GM23248 (cell line): ENCODE measurements around the gene ERN1. TPM values are rescaled to one million over a fixed set of nuclear protein-coding genes. Genes with fewer than 3 reads are reported as not detected.

Source experiments
- DNase-seq: peaks from one replicate; pipeline ENCODE4 v3.0.0-alpha.2; 2015
- H2AFZ ChIP-seq: fragments of 200-600 bp; sonication (generic); 2 replicates; pipeline ENCODE4 v1.6.1; 2016; ENCODE audit warnings: antibody characterized with exemption
- H3F3A ChIP-seq: fragments of 200-600 bp; sonication (generic); 2 replicates; pipeline ENCODE4 v1.6.1; 2016; ENCODE audit warnings: mild to moderate bottlenecking, antibody characterized with exemption, mixed run types; ENCODE audit not compliant: insufficient read depth
- H3K27ac ChIP-seq: fragments of 200-600 bp; sonication (generic); 2 replicates; pipeline ENCODE4 v1.5.1; 2016; ENCODE audit warnings: mild to moderate bottlenecking
- H3K27me3 ChIP-seq: fragments of 200-600 bp; sonication (generic); replicated peaks from 2 replicates; pipeline ENCODE4 v1.6.1; 2016; ENCODE audit warnings: mild to moderate bottlenecking; ENCODE audit not compliant: insufficient read depth
- H3K36me3 ChIP-seq: fragments of 200-600 bp; sonication (generic); 2 replicates; pipeline ENCODE4 v1.6.1; 2016; ENCODE audit warnings: low read depth, mild to moderate bottlenecking
- H3K4me1 ChIP-seq: fragments of 200-600 bp; sonication (generic); 2 replicates; pipeline ENCODE4 v1.6.1; 2016; ENCODE audit warnings: mild to moderate bottlenecking; ENCODE audit not compliant: insufficient read depth
- H3K4me2 ChIP-seq: fragments of 200-600 bp; sonication (generic); one replicate; pipeline ENCODE4 v1.6.1; 2016; ENCODE audit warnings: mild to moderate bottlenecking; ENCODE audit not compliant: unreplicated experiment
- H3K4me3 ChIP-seq: fragments of 200-600 bp; sonication (generic); 2 replicates; pipeline ENCODE4 v1.5.1; 2016; ENCODE audit warnings: mild to moderate bottlenecking
- H3K79me2 ChIP-seq: fragments of 200-600 bp; sonication (generic); 2 replicates; pipeline ENCODE4 v1.6.1; 2016; ENCODE audit warnings: mild to moderate bottlenecking; ENCODE audit not compliant: insufficient read depth
- H3K9ac ChIP-seq: fragments of 200-600 bp; sonication (generic); 2 replicates; pipeline ENCODE4 v1.6.1; 2016; ENCODE audit warnings: mild to moderate bottlenecking
- H3K9me2 ChIP-seq: fragments of 200-600 bp; sonication (generic); 2 replicates; pipeline ENCODE4 v1.6.1; 2016; ENCODE audit warnings: mixed run types, mild to moderate bottlenecking, moderate library complexity; ENCODE audit not compliant: insufficient read depth
- H3K9me3 ChIP-seq: fragments of 200-600 bp; sonication (generic); one replicate; pipeline ENCODE4 v1.6.1; 2017; ENCODE audit warnings: low read depth
- H4K20me1 ChIP-seq: fragments of 200-600 bp; sonication (generic); 2 replicates; pipeline ENCODE4 v1.6.0; 2016; ENCODE audit not compliant: insufficient read depth
- EZH2 ChIP-seq: fragments of 200-600 bp; sonication (generic); IDR thresholded peaks from 2 replicates; pipeline ENCODE4 v1.6.1; 2018; ENCODE audit warnings: antibody characterized with exemption, mild to moderate bottlenecking; ENCODE audit not compliant: insufficient read depth, poor library complexity, severe bottlenecking
- EZH2phosphoT487 ChIP-seq: fragments of 200-600 bp; sonication (generic); IDR thresholded peaks from 2 replicates; pipeline ENCODE4 v1.6.1; 2018; ENCODE audit warnings: antibody characterized with exemption, moderate library complexity, mild to moderate bottlenecking, low read depth; ENCODE audit not compliant: insufficient read depth
- WGBS, 2 experiments: methylation state at CpG; one replicate each; pipeline ENCODE4 v1.1.6; 2015 to 2017; ENCODE audit warnings: low lambda C conversion rate in 2 of 2, low coverage in 1 of 2; ENCODE audit errors: missing lambda C conversion rate in 2 of 2; 5-methylcytosine and 5-hydroxymethylcytosine counted together
- in situ Hi-C: fragments of 300-500 bp; cut with MboI; formaldehyde crosslinking; loops from 2 replicates; pipeline ENCODE4 v1.15.0; 2020
- polyA plus RNA-seq: library from polyadenylated mRNA; unstranded; fragments of >200 nt; fragmentation: Nextera tagmentation; extraction: Ambion mirVana; gene quantifications from 2 replicates; pipeline ENCODE4 v1.2.1, GENCODE V29; 2016
- total RNA-seq: library from RNA; depleted of rRNA; stranded (reverse); fragments of >200 nt; shearing (Covaris generic); gene quantifications from 2 replicates; pipeline ENCODE4 v1.2.3, GENCODE V29; 2014

The ERN1 gene
- total and polyA plus RNA-seq, 2 experiments from 2014 or later: 5.8 to 9.9 TPM

DNA sequence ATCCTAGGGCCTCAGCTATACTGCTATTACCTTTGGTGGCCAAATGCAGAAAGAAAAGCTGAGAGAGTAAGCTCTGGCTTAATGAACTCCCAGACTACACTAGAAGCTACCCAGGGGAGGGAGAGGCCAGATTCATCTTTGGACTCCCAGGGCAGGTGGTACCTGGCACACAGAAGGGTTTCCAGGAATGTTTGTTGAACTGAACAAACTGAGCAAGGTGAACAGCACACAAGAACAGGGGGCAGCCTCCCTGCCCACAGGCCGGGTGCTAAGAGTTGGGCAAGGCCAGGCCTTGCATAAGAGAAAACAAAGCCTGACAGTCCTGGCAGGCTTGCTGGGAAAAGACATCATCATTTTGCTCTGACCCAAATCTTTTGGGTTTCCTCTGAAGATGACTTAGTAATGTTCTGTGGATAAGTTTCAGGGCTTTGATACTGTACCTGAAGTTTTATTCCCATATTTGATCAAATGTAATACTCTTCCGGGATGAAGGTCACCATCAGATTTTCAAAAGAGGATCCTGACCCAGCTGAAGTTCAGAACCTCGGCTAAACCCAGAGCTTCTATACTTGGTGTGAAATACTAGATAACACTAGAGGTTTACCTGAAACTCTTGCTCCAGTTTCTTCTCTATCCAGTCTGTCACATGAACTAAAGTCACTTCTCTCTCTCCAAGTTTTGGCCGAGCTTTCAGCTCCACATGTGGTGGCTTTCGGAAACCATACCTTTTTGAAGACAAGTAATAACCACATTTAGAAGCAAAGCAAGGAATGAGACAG lies 20.5 kb upstream of the ERN1 start:
- H3K36me3 ChIP-seq: 0 out of 2 replicates have a peak, but pooled peaks cover 7% of the 10 kb centered on the region
- TF ChIP-seq EZH2 (no peak), EZH2phosphoT487 (no peak)
- whole genome bisulfite sequencing, 2 experiments: 66 to 72% methylated on average over 5 of the region's 5 CpGs
- no peaks in the 10 kb centered on the region for H3K9me2 ChIP-seq
- in situ Hi-C loops: no loop called here
- peaks cover 57% of the 10 kb centered on the region for H3F3A ChIP-seq
- H4K20me1 ChIP-seq: no peaks in the 10 kb centered on the region
- no peaks in the 10 kb centered on the region for H3K27me3 ChIP-seq
- H3K79me2 ChIP-seq: peaks cover 9% of the 10 kb centered on the region
- H3K4me2 ChIP-seq: no peak overlapping the region
- peak; percentile 73 for DNase-seq
- no peak overlapping the region for H2AFZ ChIP-seq
- peaks cover 11% of the 10 kb centered on the region for H3K4me1 ChIP-seq
- peak overlapping the region; percentile 45 for H3K27ac ChIP-seq
- H3K9me3 ChIP-seq: no peaks in the 10 kb centered on the region
- no peak overlapping the region for H3K4me3 ChIP-seq
- H3K9ac ChIP-seq: no peak overlapping the region

- H4K20me1 ChIP-seq: no peaks in the 10 kb centered on the region
- H3K9me3 ChIP-seq: no peaks in the 10 kb centered on the region
- no peak overlapping the region for H3K9ac ChIP-seq
- H3K4me2 ChIP-seq: no peak overlapping the region
- WGBS, 2 experiments: 87 to 90% methylated on average over 6 of the region's 6 CpGs
- in situ Hi-C loops: no loop called here
- H3K36me3 ChIP-seq: 0 out of 2 replicates have a peak, but pooled peaks cover 7% of the 10 kb centered on the region
- no peak overlapping the region for H3K4me3 ChIP-seq
- no peaks in the 10 kb centered on the region for H3K9me2 ChIP-seq
- H3F3A ChIP-seq: peaks cover 63% of the 10 kb centered on the region
- no peaks in the 10 kb centered on the region for H3K27me3 ChIP-seq
- no peak for TF ChIP-seq EZH2phosphoT487
- no peak for TF ChIP-seq EZH2
- peak overlapping the region; percentile 91; the same call in 1 of the 2 replicates for H3K27ac ChIP-seq
- DNase-seq: no peak
- H3K4me1 ChIP-seq: peaks cover 15% of the 10 kb centered on the region
- H3K79me2 ChIP-seq: peaks cover 9% of the 10 kb centered on the region
- no peak overlapping the region for H2AFZ ChIP-seq
Measured at GRCh38 chr17:64149196-64149595, 19.3 kb upstream of the ERN1 start.

DNA sequence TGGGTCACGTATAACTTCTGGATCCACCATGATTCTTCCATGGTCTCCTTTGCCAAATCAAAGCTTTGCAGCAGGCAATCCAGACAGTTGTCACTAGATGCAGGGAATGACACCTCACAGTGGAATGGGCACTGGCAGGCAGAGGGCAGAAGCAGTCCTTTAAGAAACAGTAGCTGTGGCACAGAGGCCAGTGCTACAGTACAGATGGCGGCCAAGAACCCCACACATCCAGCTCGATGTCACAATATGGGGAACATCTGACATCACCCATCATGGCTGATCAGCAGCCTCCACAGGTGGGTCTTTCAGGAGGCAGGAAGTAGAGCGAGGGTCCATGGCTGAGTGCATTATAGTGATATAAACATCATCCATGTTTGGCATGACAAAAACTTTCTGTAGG lies 18.8 kb upstream of the ERN1 start:
- 80% methylated on average over 4 of the region's 4 CpGs for WGBS, 2 experiments
- Histone ChIP-seq H3K27me3 (no peaks in the 10 kb centered on the region), H3F3A (peaks cover 63% of the 10 kb centered on the region), H3K9me2 (no peaks in the 10 kb centered on the region), H3K4me1 (peaks cover 15% of the 10 kb centered on the region), H3K27ac (peak overlapping the region; percentile 91), H2AFZ (no peak overlapping the region), H3K79me2 (peaks cover 9% of the 10 kb centered on the region), H3K36me3 (0 out of 2 replicates have a peak, but pooled peaks cover 7% of the 10 kb centered on the region), H3K4me2 (no peak overlapping the region), H3K4me3 (no peak overlapping the region), H4K20me1 (no peaks in the 10 kb centered on the region), H3K9ac (no peak overlapping the region), H3K9me3 (no peaks in the 10 kb centered on the region)
- peak; percentile 33 for DNase-seq
- in situ Hi-C loops: no loop called here
- TF ChIP-seq EZH2: no peak
- no peak for TF ChIP-seq EZH2phosphoT487

DNA sequence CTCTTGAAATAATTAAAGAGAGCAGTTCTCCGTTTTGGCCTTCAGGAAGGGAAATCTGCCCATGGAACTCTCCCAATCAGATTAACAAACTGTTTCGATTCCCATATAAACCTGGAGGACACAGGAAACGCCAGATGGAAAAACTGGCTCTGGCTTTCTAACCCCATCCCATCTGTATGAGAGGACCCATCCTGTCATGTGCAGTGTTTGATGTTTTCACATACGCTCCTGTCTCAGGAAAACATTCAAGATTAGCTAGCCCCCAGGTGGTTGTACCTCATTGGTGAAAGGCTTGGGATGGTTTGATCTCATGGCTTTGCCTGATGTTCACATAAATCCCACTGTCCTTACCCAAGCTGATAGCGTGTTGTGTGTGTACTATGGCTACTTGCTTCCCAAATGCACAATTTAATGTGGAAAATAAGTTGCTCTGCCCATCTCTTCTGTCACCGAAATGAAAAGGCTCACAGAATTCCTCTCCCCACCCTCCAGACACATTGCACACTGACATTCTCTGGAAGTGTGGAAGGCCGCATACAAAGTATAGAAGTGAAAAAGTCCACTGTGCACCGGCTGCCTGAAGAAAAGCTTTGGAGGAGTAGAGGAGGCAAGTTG lies 18.2 kb upstream of the ERN1 start:
- H3K79me2 ChIP-seq: peaks cover 9% of the 10 kb centered on the region
- in situ Hi-C loops: no loop called here

More for the DNA sequence above, 18.2 kb upstream of the ERN1 start:
- Histone ChIP-seq H3K4me3 (no peak overlapping the region), H3K4me1 (peaks cover 15% of the 10 kb centered on the region), H3F3A (peaks cover 63% of the 10 kb centered on the region), H3K9me2 (no peaks in the 10 kb centered on the region), H3K4me2 (no peak overlapping the region), H4K20me1 (no peaks in the 10 kb centered on the region), H2AFZ (no peak overlapping the region), H3K27ac (peak overlapping the region; percentile 91), H3K27me3 (no peaks in the 10 kb centered on the region), H3K9me3 (no peaks in the 10 kb centered on the region), H3K36me3 (0 out of 2 replicates have a peak, but pooled peaks cover 7% of the 10 kb centered on the region), H3K9ac (peak overlapping the region; percentile 98; the same call in 1 of the 2 replicates)
- peak; percentile 23 for DNase-seq
- TF ChIP-seq EZH2phosphoT487: no peak
- TF ChIP-seq EZH2: no peak
- 48 to 50% methylated on average over 8 of the region's 8 CpGs for WGBS, 2 experiments
